ENCODE data around the gene CEP112.

DNA sequence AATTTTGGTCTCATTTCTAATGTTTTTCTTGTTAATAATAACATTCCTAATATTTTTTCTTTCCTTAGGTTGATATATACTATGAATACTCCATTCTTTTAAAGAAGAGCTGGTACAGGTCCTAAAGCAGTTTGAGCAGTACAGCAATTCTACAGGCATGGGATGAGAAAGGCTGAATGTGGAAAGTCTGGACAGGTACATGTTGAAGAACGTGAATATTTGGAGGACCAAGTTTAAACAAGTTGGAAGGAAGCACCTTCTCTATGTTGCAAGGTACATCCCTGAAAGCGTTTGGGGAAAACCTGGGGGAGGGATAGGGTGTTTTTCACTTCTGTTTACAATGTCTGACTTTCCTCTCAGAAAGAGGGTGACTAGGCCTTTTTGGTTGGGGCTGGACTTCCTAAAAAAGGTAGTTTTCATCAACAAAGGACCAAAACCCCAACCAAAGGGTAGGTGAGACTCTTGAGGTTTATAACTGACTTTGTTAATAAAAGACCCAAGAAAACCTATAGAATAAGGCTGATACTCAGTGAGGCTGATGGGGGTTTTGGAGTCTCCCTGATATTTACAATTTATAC, 534.6 kb downstream of the CEP112 start:
- TF ChIP-seq, protein P1, sequence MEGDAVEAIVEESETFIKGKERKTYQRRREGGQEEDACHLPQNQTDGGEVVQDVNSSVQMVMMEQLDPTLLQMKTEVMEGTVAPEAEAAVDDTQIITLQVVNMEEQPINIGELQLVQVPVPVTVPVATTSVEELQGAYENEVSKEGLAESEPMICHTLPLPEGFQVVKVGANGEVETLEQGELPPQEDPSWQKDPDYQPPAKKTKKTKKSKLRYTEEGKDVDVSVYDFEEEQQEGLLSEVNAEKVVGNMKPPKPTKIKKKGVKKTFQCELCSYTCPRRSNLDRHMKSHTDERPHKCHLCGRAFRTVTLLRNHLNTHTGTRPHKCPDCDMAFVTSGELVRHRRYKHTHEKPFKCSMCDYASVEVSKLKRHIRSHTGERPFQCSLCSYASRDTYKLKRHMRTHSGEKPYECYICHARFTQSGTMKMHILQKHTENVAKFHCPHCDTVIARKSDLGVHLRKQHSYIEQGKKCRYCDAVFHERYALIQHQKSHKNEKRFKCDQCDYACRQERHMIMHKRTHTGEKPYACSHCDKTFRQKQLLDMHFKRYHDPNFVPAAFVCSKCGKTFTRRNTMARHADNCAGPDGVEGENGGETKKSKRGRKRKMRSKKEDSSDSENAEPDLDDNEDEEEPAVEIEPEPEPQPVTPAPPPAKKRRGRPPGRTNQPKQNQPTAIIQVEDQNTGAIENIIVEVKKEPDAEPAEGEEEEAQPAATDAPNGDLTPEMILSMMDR (IDR thresholded peaks at IDR 0.05) = no peak
- TF ChIP-seq POLR2A (IDR thresholded peaks at IDR 0.05) = no peak
